ENCODE data around the gene SLC35F1. TPM values are rescaled to one million over a fixed set of nuclear protein-coding genes. Genes with fewer than 3 reads are reported as not detected.

The SLC35F1 gene
- total RNA-seq, 1 experiment from 2014 or later = not detected

DNA sequence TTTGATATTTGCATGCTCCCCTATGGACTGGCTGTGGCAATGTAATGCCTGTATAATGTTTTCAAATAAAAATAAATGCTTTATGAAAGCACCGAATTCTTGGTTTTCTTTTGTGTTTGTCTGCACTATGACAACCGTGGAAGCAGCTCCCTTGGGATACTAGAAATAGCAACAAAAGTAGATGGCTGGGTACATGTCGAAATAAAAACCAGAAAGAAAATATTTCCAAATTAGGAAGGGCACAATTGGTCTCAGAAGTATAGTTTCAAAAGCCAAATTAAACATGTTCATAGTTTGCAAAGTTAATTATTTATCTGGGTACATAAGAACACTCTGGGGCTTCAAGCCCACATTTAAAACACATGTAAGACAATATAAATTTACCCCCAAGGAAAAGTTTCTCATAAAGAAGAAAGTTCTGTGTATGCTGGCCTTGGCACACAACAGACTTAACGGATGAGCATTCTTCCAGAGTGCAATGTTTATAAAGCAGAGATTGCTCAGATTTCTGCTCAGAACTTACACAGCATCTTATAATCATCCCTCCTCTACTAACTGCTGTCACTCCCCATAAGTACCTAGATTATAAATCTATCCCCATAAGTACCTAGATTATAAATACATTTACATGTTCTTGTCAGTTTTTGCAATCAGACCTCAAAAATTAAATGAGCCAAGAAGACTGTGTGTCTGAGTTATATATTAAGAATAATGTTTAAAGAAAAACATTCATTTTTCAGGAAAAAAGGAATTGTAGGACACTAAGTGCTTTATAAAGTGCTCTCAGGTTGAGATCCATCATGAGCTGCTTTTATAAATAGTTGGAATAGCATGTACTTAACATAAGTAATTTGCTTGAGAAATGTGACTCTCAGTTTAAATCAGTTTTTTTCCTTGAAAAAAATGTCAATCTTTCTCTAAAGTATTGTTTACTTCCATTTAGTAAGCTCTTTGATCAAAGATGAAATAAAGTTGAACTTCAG lies 410.8 kb downstream of the SLC35F1 start:
- ChIA-PET CTCF (no interaction called here), POLR2A (ENCODE audit: unreplicated experiment) (no interaction called here)
- Histone ChIP-seq H3K4me1 (replicated peaks; ENCODE audit: insufficient read depth) (no peaks in the 10 kb centered on the region), H3K9me2 (ENCODE audit: insufficient read depth) (no peaks in the 10 kb centered on the region; the same call in none of the 2 replicates), H3K27ac (no peak overlapping the region), H3F3A (ENCODE audit: insufficient read depth, low read depth) (no peaks in the 10 kb centered on the region), H3K4me2 (no peak overlapping the region), H3K27me3 (ENCODE audit: insufficient read depth, low read depth) (no peaks in the 10 kb centered on the region), H4K20me1 (ENCODE audit: insufficient read depth) (no peaks in the 10 kb centered on the region), H2AFZ (no peak overlapping the region), H3K9me3 (ENCODE audit: insufficient read depth, low read depth) (no peaks in the 10 kb centered on the region), H3K79me2 (ENCODE audit: low read depth) (no peaks in the 10 kb centered on the region), H3K4me3 (no peak overlapping the region), H3K36me3 (ENCODE audit: low read depth) (no peaks in the 10 kb centered on the region)
- TF ChIP-seq EZH2 (IDR thresholded peaks at IDR 0.05; ENCODE audit: low read depth) = no peak
- TF ChIP-seq, protein P1, sequence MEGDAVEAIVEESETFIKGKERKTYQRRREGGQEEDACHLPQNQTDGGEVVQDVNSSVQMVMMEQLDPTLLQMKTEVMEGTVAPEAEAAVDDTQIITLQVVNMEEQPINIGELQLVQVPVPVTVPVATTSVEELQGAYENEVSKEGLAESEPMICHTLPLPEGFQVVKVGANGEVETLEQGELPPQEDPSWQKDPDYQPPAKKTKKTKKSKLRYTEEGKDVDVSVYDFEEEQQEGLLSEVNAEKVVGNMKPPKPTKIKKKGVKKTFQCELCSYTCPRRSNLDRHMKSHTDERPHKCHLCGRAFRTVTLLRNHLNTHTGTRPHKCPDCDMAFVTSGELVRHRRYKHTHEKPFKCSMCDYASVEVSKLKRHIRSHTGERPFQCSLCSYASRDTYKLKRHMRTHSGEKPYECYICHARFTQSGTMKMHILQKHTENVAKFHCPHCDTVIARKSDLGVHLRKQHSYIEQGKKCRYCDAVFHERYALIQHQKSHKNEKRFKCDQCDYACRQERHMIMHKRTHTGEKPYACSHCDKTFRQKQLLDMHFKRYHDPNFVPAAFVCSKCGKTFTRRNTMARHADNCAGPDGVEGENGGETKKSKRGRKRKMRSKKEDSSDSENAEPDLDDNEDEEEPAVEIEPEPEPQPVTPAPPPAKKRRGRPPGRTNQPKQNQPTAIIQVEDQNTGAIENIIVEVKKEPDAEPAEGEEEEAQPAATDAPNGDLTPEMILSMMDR (conservative IDR thresholded peaks at IDR 0.05) = no peak
- intact Hi-C loops (cut with micrococcal nuclease; ENCODE audit: unreplicated experiment) = no loop called here
- no peak for DNase-seq
- no TSS peak for BruUV-seq (replicated peaks)

DNA sequence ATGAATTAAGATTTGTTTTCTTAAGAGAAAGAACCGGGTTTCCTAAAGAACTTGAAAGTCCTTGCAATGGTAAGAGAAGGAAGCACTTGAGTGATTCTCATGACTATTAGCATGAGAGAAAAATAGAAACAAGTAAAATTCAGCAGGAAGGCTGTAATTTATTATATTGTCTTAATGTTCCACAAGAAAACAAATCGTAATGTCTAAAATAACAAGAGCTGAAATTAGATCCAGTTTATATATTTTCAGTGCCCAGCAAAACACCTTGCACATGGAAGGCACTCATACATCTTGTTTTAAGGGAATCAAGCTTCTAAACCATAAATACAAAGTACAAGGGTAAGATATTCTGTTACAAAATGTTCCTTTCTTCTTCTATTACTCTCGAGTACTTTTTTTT lies 411.6 kb downstream of the SLC35F1 start:
- no peak overlapping the region for H3K4me3 ChIP-seq
- ChIA-PET POLR2A (ENCODE audit: unreplicated experiment) (no interaction called here), CTCF (no interaction called here)
- no TSS peak for BruUV-seq (replicated peaks)
- no peak overlapping the region for H3K4me2 ChIP-seq
- H3K27me3 ChIP-seq (ENCODE audit: insufficient read depth, low read depth) = no peaks in the 10 kb centered on the region
- no peak overlapping the region for H3K27ac ChIP-seq
- H2AFZ ChIP-seq = no peak overlapping the region
- no peaks in the 10 kb centered on the region; the same call in none of the 2 replicates for H3K9me2 ChIP-seq (ENCODE audit: insufficient read depth)
- intact Hi-C loops (cut with micrococcal nuclease; ENCODE audit: unreplicated experiment) = no loop called here
- TF ChIP-seq EZH2 (IDR thresholded peaks at IDR 0.05; ENCODE audit: low read depth) = no peak
- TF ChIP-seq, protein P1 (conservative IDR thresholded peaks at IDR 0.05) = no peak
- peaks cover 1% of the 10 kb centered on the region; the same call in 1 of the 2 replicates for H3K4me1 ChIP-seq (replicated peaks; ENCODE audit: insufficient read depth)
- no peaks in the 10 kb centered on the region for H3K79me2 ChIP-seq (ENCODE audit: low read depth)
- no peak for DNase-seq
- H3F3A ChIP-seq (ENCODE audit: insufficient read depth, low read depth) = no peaks in the 10 kb centered on the region
- no peaks in the 10 kb centered on the region for H4K20me1 ChIP-seq (ENCODE audit: insufficient read depth)
- no peaks in the 10 kb centered on the region for H3K9me3 ChIP-seq (ENCODE audit: insufficient read depth, low read depth)
- H3K36me3 ChIP-seq (ENCODE audit: low read depth) = no peaks in the 10 kb centered on the region

DNA sequence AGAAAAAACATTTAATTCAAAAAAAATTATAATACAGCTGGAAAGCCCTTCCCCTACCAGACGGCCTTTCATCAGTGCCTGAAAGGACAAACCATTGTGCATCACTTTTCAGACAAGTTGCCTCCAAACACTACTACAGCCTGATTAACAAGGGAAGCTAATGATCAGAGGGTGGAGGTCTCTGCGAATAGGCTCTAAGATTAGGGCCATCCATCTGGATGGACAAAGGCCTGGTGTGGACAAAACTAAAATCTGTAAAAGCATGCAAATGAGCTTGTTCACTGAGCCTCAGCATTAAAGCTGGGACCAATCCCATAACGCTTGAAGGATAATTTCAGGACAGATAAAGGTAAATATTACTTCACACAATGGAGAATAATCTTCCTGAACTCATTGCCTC lies 412.4 kb downstream of the SLC35F1 start:
- Histone ChIP-seq H2AFZ (0 out of 2 replicates have a peak overlapping the region, but pooled peaks have one; percentile 6), H3F3A (ENCODE audit: insufficient read depth, low read depth) (no peaks in the 10 kb centered on the region; the same call in 1 of the 2 replicates), H3K9me2 (ENCODE audit: insufficient read depth) (no peaks in the 10 kb centered on the region; the same call in none of the 2 replicates), H3K27me3 (ENCODE audit: insufficient read depth, low read depth) (no peaks in the 10 kb centered on the region), H3K9me3 (ENCODE audit: insufficient read depth, low read depth) (no peaks in the 10 kb centered on the region), H3K4me3 (no peak overlapping the region), H4K20me1 (ENCODE audit: insufficient read depth) (no peaks in the 10 kb centered on the region), H3K4me1 (replicated peaks; ENCODE audit: insufficient read depth) (peaks cover 9% of the 10 kb centered on the region), H3K27ac (no peak overlapping the region), H3K79me2 (ENCODE audit: low read depth) (no peaks in the 10 kb centered on the region), H3K4me2 (no peak overlapping the region), H3K36me3 (ENCODE audit: low read depth) (no peaks in the 10 kb centered on the region)
- intact Hi-C loops (cut with micrococcal nuclease; ENCODE audit: unreplicated experiment) = no loop called here
- BruUV-seq (replicated peaks) = no TSS peak
- ChIA-PET CTCF (no interaction called here), POLR2A (ENCODE audit: unreplicated experiment) (no interaction called here)
- DNase-seq = no peak
- TF ChIP-seq, protein P1 (conservative IDR thresholded peaks at IDR 0.05) = no peak
- no peak for TF ChIP-seq EZH2 (IDR thresholded peaks at IDR 0.05; ENCODE audit: low read depth)

Data from PC-9 (cell line).